Esophagus squamous epithelium (tissue), 5 donors: ENCODE data around the gene MUC5AC. TPM values are rescaled to one million over a fixed set of nuclear protein-coding genes. Genes with fewer than 3 reads are reported as not detected.

ENCODE experiments used
- DNase-seq: peaks from one replicate; lab custom pipeline; 2025; lab: John Stamatoyannopoulos, UW
- H3K27ac ChIP-seq, 4 donors: fragments of 200-600 bp; sonication (generic); one replicate each; pipeline ENCODE4 v1.5.1; 2016 to 2019; ENCODE audit warnings: mild to moderate bottlenecking in 1 of 4
- H3K27me3 ChIP-seq, 4 donors: fragments of 200-600 bp; sonication (generic); 1 replicate in 3 of 4; 2 replicates in 1 of 4; pipeline versions ENCODE4 v1.5.1 to v1.6.0; 2017 to 2021; ENCODE audit warnings: antibody characterized with exemption in 1 of 4
- H3K36me3 ChIP-seq, 3 donors: fragments of 200-600 bp; sonication (generic); one replicate each; pipeline ENCODE4 v1.5.1; 2016 to 2019
- H3K4me1 ChIP-seq, 3 donors: fragments of 200-600 bp; sonication (generic); one replicate each; pipeline ENCODE4 v1.5.1; 2017 to 2019
- H3K4me3 ChIP-seq, 4 donors: fragments of 200-600 bp; sonication (generic); 1 replicate in 3 of 4; 2 replicates in 1 of 4; pipeline ENCODE4 v1.5.1; 2016 to 2019; ENCODE audit warnings: mild to moderate bottlenecking in 2 of 4, moderate library complexity in 1 of 4
- H3K9me3 ChIP-seq, 3 donors: fragments of 200-600 bp; sonication (generic); one replicate each; pipeline ENCODE4 v1.5.1; 2016 to 2019
- CTCF ChIP-seq, 6 experiments: fragments of 450-650 bp in 4 of 6; fragments of 200-600 bp in 2 of 6; sonication (generic) in 2 of 6; IDR thresholded peaks; one replicate each; pipeline ENCODE4 v1.5.1; 2016 to 2019; ENCODE audit warnings: antibody characterized with exemption in 6 of 6, mild to moderate bottlenecking in 4 of 6, moderate library complexity in 4 of 6
- POLR2A ChIP-seq, 4 donors: fragments of 450-650 bp; IDR thresholded peaks; one replicate each; pipeline ENCODE4 v1.6.1; 2017; ENCODE audit warnings: antibody characterized with exemption in 4 of 4, mild to moderate bottlenecking in 4 of 4, moderate library complexity in 3 of 4
- WGBS, 2 donors: methylation state at CpG; one replicate each; pipeline ENCODE4 v1.1.5; 2018; 5-methylcytosine and 5-hydroxymethylcytosine counted together
- intact Hi-C: fragments of 100-400 bp; cut with DNase I; formaldehyde crosslinking; loops from one replicate; pipeline ENCODE4 v1.15.0; 2022
- total RNA-seq, 4 donors: library from RNA; depleted of rRNA; stranded (reverse); fragments of >200 nt; gene quantifications; one replicate each; pipeline ENCODE4 v1.1.0, GENCODE V29; 2016
- donor health status: DM: yes; HTN: yes; CAD: no.

MUC5AC gene
- total RNA-seq, 4 donors from 2014 or later, result under 0.01 to 1.5 TPM; not detected in 2

DNA sequence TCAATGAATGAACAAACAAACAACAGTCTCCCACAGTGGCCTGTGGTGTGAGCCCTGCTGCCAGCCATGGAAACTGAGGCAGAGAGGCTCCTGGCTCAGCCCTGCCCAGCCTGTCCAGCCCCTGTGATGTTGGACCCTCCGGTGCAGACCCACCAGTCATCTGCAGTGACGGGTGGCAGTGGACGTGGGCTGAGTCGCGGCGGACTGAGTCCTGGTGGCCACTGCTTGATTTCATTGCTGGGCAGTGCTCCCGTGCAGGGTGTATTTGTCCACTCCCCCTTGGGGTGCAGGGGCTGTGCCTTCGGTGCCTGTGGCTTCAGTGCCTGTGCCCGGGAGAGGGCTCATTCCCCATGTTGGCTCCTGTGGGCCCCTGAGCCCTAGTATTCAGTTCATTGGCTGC, 31.9 kb upstream of the MUC5AC start:
- H3K9me3 ChIP-seq, result no peaks in the 10 kb centered on the region
- DNase-seq, result no peak
- no peak overlapping the region for H3K27ac ChIP-seq
- intact Hi-C loops, result no loop called here
- TF ChIP-seq POLR2A (IDR thresholded peaks at IDR 0.05), result no peak
- no peak for TF ChIP-seq CTCF (IDR thresholded peaks at IDR 0.05)
- peaks cover 0 to 79% (median 0%) of the 10 kb centered on the region in 4 donors for H3K27me3 ChIP-seq
- 93 to 97% methylated on average over 6 of the region's 9 CpGs for WGBS, 2 donors
- no peak overlapping the region for H3K4me3 ChIP-seq
- no peaks in the 10 kb centered on the region for H3K4me1 ChIP-seq
- H3K36me3 ChIP-seq, result no peaks in the 10 kb centered on the region

- no peaks in the 10 kb centered on the region for H3K4me1 ChIP-seq
- TF ChIP-seq POLR2A (IDR thresholded peaks at IDR 0.05), result no peak
- no peak for TF ChIP-seq CTCF (IDR thresholded peaks at IDR 0.05)
- no peak for DNase-seq
- WGBS, 2 donors, result 73% methylated on average over 3 of the region's 15 CpGs; no CpG with 5 or more reads in 1 of the 2 donors
- H3K9me3 ChIP-seq, result no peaks in the 10 kb centered on the region
- no peak overlapping the region for H3K27ac ChIP-seq
- no peak overlapping the region for H3K4me3 ChIP-seq
- peaks cover 0 to 79% (median 0%) of the 10 kb centered on the region in 4 donors for H3K27me3 ChIP-seq
- no peaks in the 10 kb centered on the region for H3K36me3 ChIP-seq
- intact Hi-C loops, result no loop called here
These were observed 31.2 kb upstream of the MUC5AC start for GRCh38 chr11:1126491-1126926.

DNA sequence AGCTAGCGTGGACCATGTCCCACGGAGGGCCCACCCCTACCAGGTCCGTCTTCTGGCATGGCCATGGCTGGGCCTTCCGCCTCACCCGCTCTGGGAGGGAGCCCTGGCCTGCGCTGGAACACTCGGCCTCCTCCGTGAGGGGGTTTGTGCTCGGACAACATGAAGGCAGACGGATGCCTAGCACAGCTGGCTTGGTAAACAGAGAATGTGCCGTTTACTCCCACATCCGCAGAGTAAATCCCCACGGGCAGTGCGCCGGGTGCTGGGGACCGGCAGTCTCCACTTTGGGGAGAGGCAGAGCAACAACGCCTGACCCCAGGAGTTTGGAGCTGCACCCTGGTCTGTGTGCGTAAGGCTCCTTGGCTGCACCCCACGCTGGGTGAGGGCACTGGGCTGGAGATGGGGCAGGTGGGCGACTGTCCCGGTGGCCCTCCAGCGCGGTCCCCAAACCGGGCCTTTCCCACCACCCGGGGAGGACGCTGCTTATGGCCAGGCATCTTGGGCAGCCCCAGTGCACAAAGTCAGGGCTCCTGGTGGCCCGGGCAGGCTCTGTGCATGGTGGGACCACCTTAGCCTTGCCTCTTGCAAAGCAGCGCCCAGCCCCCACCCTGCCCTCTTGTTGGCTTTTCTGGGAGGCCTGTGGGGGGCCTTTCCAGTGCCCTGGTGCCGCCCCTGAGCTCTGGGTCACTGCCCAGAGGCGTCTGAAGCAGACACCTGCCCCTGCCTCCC, 30.7 kb upstream of the MUC5AC start:
- Histone ChIP-seq H3K27me3 (peaks cover 0 to 75% (median 0%) of the 10 kb centered on the region in 4 donors), H3K4me1 (no peaks in the 10 kb centered on the region), H3K4me3 (no peak overlapping the region), H3K27ac (no peak overlapping the region), H3K36me3 (no peaks in the 10 kb centered on the region), H3K9me3 (no peaks in the 10 kb centered on the region)
- WGBS, 2 donors, result 70 to 77% methylated on average over 3 to 5 of the region's 30 CpGs
- TF ChIP-seq POLR2A (IDR thresholded peaks at IDR 0.05), result no peak
- TF ChIP-seq CTCF (IDR thresholded peaks at IDR 0.05), result no peak
- DNase-seq, result no peak
- intact Hi-C loops, result no loop called here

DNA sequence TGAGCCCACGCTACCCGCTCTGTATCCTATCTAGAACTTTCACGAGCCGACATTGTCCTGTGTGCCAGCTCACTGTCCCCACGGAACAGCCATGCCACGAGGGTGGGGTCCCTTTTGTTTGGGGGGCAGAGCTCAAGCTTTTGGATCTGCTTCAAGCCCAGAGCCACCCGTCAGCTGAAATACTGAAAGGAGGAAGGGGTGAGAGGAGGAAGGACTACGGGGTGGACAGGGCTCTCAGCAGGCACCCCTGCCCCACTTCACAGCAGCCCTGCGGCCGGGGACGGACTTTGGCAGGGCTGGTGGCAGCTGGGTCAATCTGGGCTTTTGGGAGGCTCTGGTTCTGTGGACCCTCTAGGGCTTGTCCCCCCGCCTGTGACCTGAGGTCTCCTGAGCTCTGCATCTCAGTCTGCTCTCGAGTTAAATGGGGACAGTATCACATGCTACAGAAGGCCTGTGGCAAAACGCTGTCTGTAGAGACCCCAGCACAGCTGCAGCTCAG, 30.0 kb upstream of the MUC5AC start:
- Histone ChIP-seq H3K4me3 (no peak overlapping the region), H3K9me3 (no peaks in the 10 kb centered on the region), H3K27me3 (peaks cover 0 to 69% (median 0%) of the 10 kb centered on the region in 4 donors), H3K4me1 (no peaks in the 10 kb centered on the region), H3K36me3 (no peaks in the 10 kb centered on the region), H3K27ac (no peak overlapping the region)
- intact Hi-C loops, result no loop called here
- DNase-seq, result no peak
- TF ChIP-seq CTCF (IDR thresholded peaks at IDR 0.05) (no peak), POLR2A (IDR thresholded peaks at IDR 0.05) (no peak)
- no CpG with 5 or more reads among the region's 14 CpGs for WGBS, 2 donors
